Right lung (tissue), 5 donors: ENCODE results near the gene MOAP1. TPM values are rescaled to one million over a fixed set of nuclear protein-coding genes. Genes with fewer than 3 reads are reported as not detected.
"Not testable (repeated sequence)": the region's sequence is repeated elsewhere in the genome, so short reads cannot be mapped to it uniquely, and the experiment has no call there.

ENCODE experiments used
- DNase-seq, 2 donors: peaks; one replicate each; pipeline ENCODE4 v3.0.0-alpha.2; 2013
- polyA plus RNA-seq, 5 donors: library from polyadenylated mRNA; unstranded; fragments of 120-200 nt; gene quantifications; one replicate each; pipeline versions ENCODE4 v1.2.1 to v1.2.3, GENCODE V29; 2013; ENCODE audit warnings: inconsistent platforms in 1 of 5, low replicate concordance in 1 of 5; ENCODE audit not compliant: insufficient read length in 5 of 5, insufficient read depth in 1 of 5

Gene MOAP1
- polyA plus RNA-seq, 5 donors, result 29.9 to 37.0 (median 35.3) TPM

- no peak for DNase-seq
These were observed 10.8 kb upstream of the MOAP1 start for GRCh38 chr14:93195316-93195999.

- no peak for DNase-seq
These were observed 2.3 kb upstream of the MOAP1 start for GRCh38 chr14:93186956-93187355.

GRCh38 chr14:93186466-93186865 lies 1.8 kb upstream of the MOAP1 start:
- no peak for DNase-seq

- peak in 1 of 2 donors; percentile 6 for DNase-seq
These were observed 638 bp upstream of the MOAP1 start for GRCh38 chr14:93185349-93185720.

GRCh38 chr14:93183596-93184317 lies 940 bp downstream of the MOAP1 start:
- no peak for DNase-seq

GRCh38 chr14:93175492-93175891 lies 9.2 kb downstream of the MOAP1 start:
- no peak for DNase-seq

- not testable (repeated sequence) for DNase-seq
These were observed 10.0 kb downstream of the MOAP1 start for GRCh38 chr14:93174731-93175130.

GRCh38 chr14:93173943-93174395 lies 10.7 kb downstream of the MOAP1 start:
- DNase-seq, result no peak

- no peak for DNase-seq
These were observed 13.3 kb downstream of the MOAP1 start for GRCh38 chr14:93171376-93171775.

- not testable (repeated sequence) for DNase-seq
These were observed 14.6 kb downstream of the MOAP1 start for GRCh38 chr14:93170141-93170540.

- DNase-seq, result not testable (repeated sequence)
These were observed 15.1 kb downstream of the MOAP1 start for GRCh38 chr14:93169619-93170018.

- not testable (repeated sequence) for DNase-seq
These were observed 16.1 kb downstream of the MOAP1 start for GRCh38 chr14:93168610-93169009.

- not testable (repeated sequence) for DNase-seq
These were observed 19.1 kb downstream of the MOAP1 start for GRCh38 chr14:93165271-93166265.

- DNase-seq, result no peak
These were observed 21.1 kb downstream of the MOAP1 start for GRCh38 chr14:93163564-93163963.

GRCh38 chr14:93161411-93161940 lies 23.2 kb downstream of the MOAP1 start:
- DNase-seq, result no peak

GRCh38 chr14:93160353-93160801 lies 24.3 kb downstream of the MOAP1 start:
- DNase-seq, result no peak

GRCh38 chr14:93159625-93160352 lies 24.9 kb downstream of the MOAP1 start:
- DNase-seq, result not testable (repeated sequence)

- not testable (repeated sequence) for DNase-seq
These were observed 26.3 kb downstream of the MOAP1 start for GRCh38 chr14:93158349-93158748.

GRCh38 chr14:93156693-93157369 lies 27.9 kb downstream of the MOAP1 start:
- DNase-seq, result no peak

GRCh38 chr14:93155667-93156066 lies 29.0 kb downstream of the MOAP1 start:
- DNase-seq, result no peak
